Measurements from ENCODE around the gene MCF2L. TPM values are rescaled to one million over a fixed set of nuclear protein-coding genes. Genes with fewer than 3 reads are reported as not detected.

MCF2L gene
- total and polyA plus RNA-seq, 9 of the 15 experiments (the other 6 are each of a cell fraction or from before 2014, with no cell fraction given), result 0.05 to 0.25 (median 0.18) TPM; not detected in 5

- TF ChIP-seq ZNF407 (IDR thresholded peaks at IDR 0.05; ENCODE audit: low read depth), result no peak
- no peak for TF ChIP-seq ZNF696 (CRISPR knock-in tag; conservative IDR thresholded peaks at IDR 0.05)
- TF ChIP-seq ZEB2 (IDR thresholded peaks at IDR 0.05), result no peak
- TF ChIP-seq ARID3B (CRISPR knock-in tag; IDR thresholded peaks at IDR 0.05; ENCODE audit: borderline replicate concordance), result no peak
- no peak for TF ChIP-seq ZNF445 (CRISPR knock-in tag; IDR thresholded peaks at IDR 0.05; ENCODE audit: low read depth)
- no peak for TF ChIP-seq ZBTB33 (CRISPR knock-in tag; IDR thresholded peaks at IDR 0.05)
- TF ChIP-seq CEBPG (CRISPR knock-in tag; IDR thresholded peaks at IDR 0.05), result no peak
- no peak for TF ChIP-seq CEBPG (tag; conservative IDR thresholded peaks at IDR 0.05 in 1 of 2, IDR thresholded peaks at IDR 0.05 in 1 of 2)
- TF ChIP-seq PHF20 (IDR thresholded peaks at IDR 0.05; ENCODE audit: partially characterized antibody), result no peak
Measured at GRCh38 chr13:112943309-112944125, 25.5 kb upstream of the MCF2L start (continued).

Data from K562 (cell line).